Breast epithelium (tissue), 4 donors: Measurements from ENCODE around the gene USP32. TPM values are rescaled to one million over a fixed set of nuclear protein-coding genes. Genes with fewer than 3 reads are reported as not detected.

Source experiments
- DNase-seq, 2 donors: peaks; one replicate each; pipeline ENCODE4 v3.0.0-alpha.2; 2019; ENCODE audit warnings: low spot score in 2 of 2
- H3K27ac ChIP-seq, 2 donors: fragments of 200-600 bp; sonication (generic) in 1 of 2; one replicate each; pipeline ENCODE4 v1.5.1; 2016 to 2019; ENCODE audit warnings: mild to moderate bottlenecking in 1 of 2
- H3K27me3 ChIP-seq, 2 donors: fragments of 200-600 bp; sonication (generic) in 1 of 2; one replicate each; pipeline versions ENCODE4 v1.5.1 to v1.6.0; 2017 to 2019; ENCODE audit warnings: control low read depth in 1 of 2, mild to moderate bottlenecking in 1 of 2
- H3K36me3 ChIP-seq: fragments of 200-600 bp; one replicate; pipeline ENCODE4 v1.5.1; 2019
- H3K4me1 ChIP-seq, 2 donors: fragments of 200-600 bp; sonication (generic); one replicate each; pipeline ENCODE4 v1.5.1; 2016 to 2019; ENCODE audit warnings: control low read depth in 1 of 2
- H3K4me3 ChIP-seq, 3 donors: fragments of 200-600 bp; sonication (generic); 1 replicate in 2 of 3; 2 replicates in 1 of 3; pipeline ENCODE4 v1.5.1; 2016 to 2019; ENCODE audit warnings: mild to moderate bottlenecking in 3 of 3, moderate library complexity in 2 of 3
- H3K9me3 ChIP-seq, 2 donors: fragments of 200-600 bp; sonication (generic) in 1 of 2; one replicate each; pipeline ENCODE4 v1.5.1; 2016 to 2019; ENCODE audit warnings: control low read depth in 1 of 2
- CTCF ChIP-seq, 3 donors: fragments of 450-650 bp; IDR thresholded peaks; one replicate each; pipeline ENCODE4 v1.5.1; 2016 to 2017; ENCODE audit warnings: antibody characterized with exemption in 3 of 3, mild to moderate bottlenecking in 3 of 3, moderate library complexity in 3 of 3
- POLR2A ChIP-seq: fragments of 450-650 bp; IDR thresholded peaks from one replicate; pipeline ENCODE4 v1.6.1; 2016; ENCODE audit warnings: antibody characterized with exemption, mild to moderate bottlenecking, moderate library complexity
- POLR2AphosphoS5 ChIP-seq, 3 donors: sonication (generic); formaldehyde crosslinking; IDR thresholded peaks; one replicate each; pipeline ENCODE4 v1.6.1; 2017; ENCODE audit warnings: antibody characterized with exemption in 3 of 3
- intact Hi-C: fragments of 100-400 bp; cut with DNase I; formaldehyde crosslinking; loops from one replicate; pipeline ENCODE4 v1.15.1; 2023; ENCODE audit warnings: low total_unique reads
- total RNA-seq, 3 donors: library from RNA; depleted of rRNA; stranded (reverse); fragments of >200 nt; gene quantifications; one replicate each; pipeline ENCODE4 v1.1.0, GENCODE V29; 2016

USP32 gene
- total RNA-seq, 3 donors from 2014 or later: 66.2 to 95.1 (median 69.1) TPM

- no peak for DNase-seq
- Histone ChIP-seq H3K36me3 (no peaks in the 10 kb centered on the region), H3K4me3 (no peak overlapping the region), H3K9me3 (no peaks in the 10 kb centered on the region), H3K4me1 (no peaks in the 10 kb centered on the region), H3K27ac (no peak overlapping the region), H3K27me3 (no peaks in the 10 kb centered on the region)
- TF ChIP-seq POLR2AphosphoS5 (IDR thresholded peaks at IDR 0.05) (no peak), CTCF (IDR thresholded peaks at IDR 0.05) (no peak), POLR2A (no peak)
- intact Hi-C loops: no loop called here
Measured at GRCh38 chr17:60410001-60410400, 18.1 kb upstream of the USP32 start.

GRCh38 chr17:60406887-60407286 is 15.0 kb upstream of the USP32 start:
- no peak overlapping the region for H3K27ac ChIP-seq
- H3K4me1 ChIP-seq: no peaks in the 10 kb centered on the region
- H3K36me3 ChIP-seq: no peaks in the 10 kb centered on the region
- no peak overlapping the region for H3K4me3 ChIP-seq
- intact Hi-C loops: no loop called here
- TF ChIP-seq CTCF (IDR thresholded peaks at IDR 0.05): no peak
- no peak for TF ChIP-seq POLR2A
- TF ChIP-seq POLR2AphosphoS5 (IDR thresholded peaks at IDR 0.05): no peak
- no peaks in the 10 kb centered on the region for H3K9me3 ChIP-seq
- DNase-seq: no peak
- no peaks in the 10 kb centered on the region for H3K27me3 ChIP-seq

GRCh38 chr17:60403962-60404361 is 12.0 kb upstream of the USP32 start:
- Histone ChIP-seq H3K36me3 (no peaks in the 10 kb centered on the region), H3K9me3 (no peaks in the 10 kb centered on the region), H3K27ac (no peak overlapping the region), H3K27me3 (no peaks in the 10 kb centered on the region), H3K4me1 (no peaks in the 10 kb centered on the region), H3K4me3 (no peak overlapping the region)
- DNase-seq: no peak
- TF ChIP-seq POLR2A: no peak
- TF ChIP-seq CTCF (IDR thresholded peaks at IDR 0.05): no peak
- intact Hi-C loops: no loop called here

- no peaks in the 10 kb centered on the region for H3K27me3 ChIP-seq
- no peak overlapping the region for H3K27ac ChIP-seq
- intact Hi-C loops: no loop called here
- no peaks in the 10 kb centered on the region for H3K4me1 ChIP-seq
- TF ChIP-seq CTCF (IDR thresholded peaks at IDR 0.05) (no peak), POLR2AphosphoS5 (IDR thresholded peaks at IDR 0.05) (no peak), POLR2A (no peak)
- H3K36me3 ChIP-seq: no peaks in the 10 kb centered on the region
- H3K4me3 ChIP-seq: no peak overlapping the region
- no peak for DNase-seq
- no peaks in the 10 kb centered on the region for H3K9me3 ChIP-seq
Measured at GRCh38 chr17:60403523-60403810, 11.5 kb upstream of the USP32 start.

DNA sequence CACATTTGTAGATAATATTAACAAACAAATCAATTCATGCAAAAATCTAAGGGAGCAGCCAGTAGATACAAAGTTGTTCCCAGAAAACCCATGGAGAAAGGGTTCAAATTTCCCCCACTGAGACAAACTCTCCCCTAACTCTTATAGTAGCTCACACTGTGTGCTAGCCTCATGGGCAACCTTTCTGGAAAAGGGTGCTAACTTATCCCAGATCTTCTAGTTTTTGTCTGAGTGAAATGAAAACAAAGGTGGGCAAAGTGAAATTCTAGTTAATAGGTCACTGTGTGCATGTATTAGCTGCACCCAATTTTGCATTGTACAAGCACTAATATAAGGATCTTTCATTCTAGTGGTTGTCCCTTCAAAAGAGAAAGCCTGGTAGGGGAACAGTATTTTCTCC is 9.9 kb upstream of the USP32 start:
- DNase-seq: no peak
- Histone ChIP-seq H3K27ac (no peak overlapping the region), H3K4me1 (no peaks in the 10 kb centered on the region), H3K27me3 (no peaks in the 10 kb centered on the region), H3K9me3 (no peaks in the 10 kb centered on the region), H3K4me3 (no peak overlapping the region), H3K36me3 (no peaks in the 10 kb centered on the region)
- intact Hi-C loops: no loop called here
- TF ChIP-seq POLR2AphosphoS5 (IDR thresholded peaks at IDR 0.05): no peak
- TF ChIP-seq CTCF (IDR thresholded peaks at IDR 0.05): no peak
- TF ChIP-seq POLR2A: no peak
